Ovary (tissue), 3 donors: ENCODE results near the gene COBL.

ENCODE experiments used
- CTCF ChIP-seq, 3 donors: fragments of 450-650 bp in 2 of 3; fragments of 200-600 bp in 1 of 3; IDR thresholded peaks; one replicate each; pipeline versions ENCODE4 v1.5.1 to v1.8.0; 2016 to 2022; ENCODE audit warnings: antibody characterized with exemption in 3 of 3, mild to moderate bottlenecking in 1 of 3
- POLR2A ChIP-seq: fragments of 450-650 bp; IDR thresholded peaks from one replicate; pipeline ENCODE4 v1.6.1; 2017; ENCODE audit warnings: antibody characterized with exemption, mild to moderate bottlenecking, moderate library complexity
- donor health status: DM: no; HTN: no; CAD: no.

DNA sequence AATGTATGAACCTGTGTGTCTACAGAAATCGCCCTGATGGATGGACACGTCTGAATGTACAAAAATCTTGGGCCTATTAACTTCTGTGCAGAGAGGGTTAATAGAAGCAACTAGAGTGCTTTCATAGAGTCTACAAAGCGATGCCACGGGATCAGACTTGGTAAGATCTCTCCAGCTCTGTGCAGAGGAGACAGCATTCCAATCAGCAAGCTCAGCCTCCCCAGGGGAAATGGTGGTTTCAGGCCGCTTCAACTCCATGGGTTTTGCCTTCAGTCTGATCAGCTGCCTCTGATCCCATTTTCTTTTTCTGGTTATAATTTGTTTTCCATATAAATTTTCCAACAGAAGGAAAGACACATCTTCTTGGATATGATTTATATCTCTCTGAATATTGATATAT is 35.1 kb upstream of the COBL start:
- no peak for TF ChIP-seq CTCF (IDR thresholded peaks at IDR 0.05)
- TF ChIP-seq POLR2A = no peak
